B cell (primary cell): ENCODE data around the gene TTC34. TPM values are rescaled to one million over a fixed set of nuclear protein-coding genes. Genes with fewer than 3 reads are reported as not detected.
"Not testable (repeated sequence)": the region's sequence is repeated elsewhere in the genome, so short reads cannot be mapped to it uniquely, and the experiment has no call there.

ENCODE experiments used
- ATAC-seq: fragments of 200-7000 bp; cut with Tn5 transposase; one replicate; pipeline ENCODE4 v1.10.0; 2021; ENCODE audit warnings: low read depth, mild to moderate bottlenecking, moderate number of reproducible peaks, moderate library complexity
- CTCF ChIA-PET: fragments of 350-600 bp; sonication (Branson Sonifier 250); formaldehyde crosslinking; loops from one replicate; lab custom pipeline; 2021; ENCODE audit warnings: antibody characterized with exemption, inconsistent platforms; lab: Charles Lee
- POLR2A ChIA-PET: fragments of 350-600 bp; sonication (Branson Sonifier 250); formaldehyde crosslinking; loops from one replicate; lab custom pipeline; 2021; ENCODE audit warnings: antibody characterized with exemption; lab: Charles Lee
- DNase-seq: peaks from one replicate; pipeline ENCODE4 v3.0.0; 2013
- H2AFZ ChIP-seq: 2 replicates; pipeline ENCODE4 v1.6.1; 2012; ENCODE audit warnings: mild to moderate bottlenecking, low read depth, low read length; ENCODE audit not compliant: insufficient read depth, poor library complexity, severe bottlenecking
- H3K27ac ChIP-seq, 2 donors: 1 replicate in 1 of 2; 2 replicates in 1 of 2; pipeline ENCODE4 v1.5.1; 2012 to 2013; ENCODE audit warnings: low read length in 2 of 2, mild to moderate bottlenecking in 2 of 2, moderate library complexity in 1 of 2
- H3K27me3 ChIP-seq, 4 experiments: fragments of 200-600 bp in 1 of 4; sonication (generic) in 1 of 4; replicated peaks in 1 of 4; 1 replicate in 2 of 4; 2 replicates in 2 of 4; pipeline versions ENCODE4 v1.6.1 to v1.7.0; 2013 to 2016; ENCODE audit warnings: low read length in 3 of 4, mild to moderate bottlenecking in 2 of 4, mixed read lengths in 1 of 4, moderate library complexity in 1 of 4; ENCODE audit not compliant: insufficient read depth in 4 of 4, control insufficient read depth in 3 of 4; ENCODE audit errors: control extremely low read depth in 1 of 4
- H3K36me3 ChIP-seq, 2 experiments: replicated peaks in 1 of 2; 1 replicate in 1 of 2; 2 replicates in 1 of 2; pipeline versions ENCODE4 v1.6.1 to v1.7.1; 2013; ENCODE audit warnings: low read length in 1 of 2; ENCODE audit not compliant: insufficient read depth in 2 of 2, control insufficient read depth in 1 of 2; ENCODE audit errors: control extremely low read depth in 1 of 2, extremely low read depth in 1 of 2
- H3K4me1 ChIP-seq, 2 donors: fragments of 200-600 bp in 1 of 2; sonication (generic) in 1 of 2; 1 replicate in 1 of 2; 2 replicates in 1 of 2; pipeline versions ENCODE4 v1.5.1 to v1.6.1; 2013 to 2017; ENCODE audit warnings: low read length in 2 of 2; ENCODE audit not compliant: control insufficient read depth in 2 of 2, insufficient read depth in 2 of 2
- H3K4me2 ChIP-seq: replicated peaks from 2 replicates; pipeline ENCODE3; 2012; ENCODE audit warnings: mild to moderate bottlenecking, low read depth, low read length; ENCODE audit not compliant: poor library complexity, severe bottlenecking
- H3K4me3 ChIP-seq, 5 experiments: fragments of 200-600 bp in 1 of 5; sonication (generic) in 1 of 5; 1 replicate in 3 of 5; 2 replicates in 2 of 5; pipeline versions ENCODE4 v1.5.1 to v1.7.0; 2011 to 2016; ENCODE audit warnings: low read length in 4 of 5, mild to moderate bottlenecking in 4 of 5, low read depth in 2 of 5, control low read depth in 1 of 5, moderate library complexity in 1 of 5; ENCODE audit not compliant: insufficient read depth in 1 of 5; ENCODE audit errors: control extremely low read depth in 1 of 5, extremely low read depth in 1 of 5
- H3K79me2 ChIP-seq: fragments of 200-600 bp; sonication (generic); one replicate; pipeline ENCODE4 v1.6.0; 2016; ENCODE audit warnings: low read length; ENCODE audit not compliant: control insufficient read depth, insufficient read depth
- H3K9ac ChIP-seq: fragments of 200-600 bp; sonication (generic); 2 replicates; pipeline ENCODE4 v1.6.1; 2017; ENCODE audit warnings: mild to moderate bottlenecking, low read length, moderate library complexity
- H3K9me3 ChIP-seq, 3 donors: one replicate each; pipeline versions ENCODE4 v1.6.1 to v1.7.1; 2013; ENCODE audit warnings: low read length in 2 of 3; ENCODE audit not compliant: control insufficient read depth in 2 of 3, insufficient read depth in 1 of 3; ENCODE audit errors: control extremely low read depth in 1 of 3
- H4K20me1 ChIP-seq: 2 replicates; pipeline ENCODE4 v1.6.0; 2012; ENCODE audit warnings: mild to moderate bottlenecking, low read length; ENCODE audit not compliant: insufficient read depth, control insufficient read depth, poor library complexity, severe bottlenecking
- H3K27ac Mint-ChIP-seq: one replicate; pipeline ENCODE4 v1.8.0; 2021; ENCODE audit warnings: mixed read lengths
- H3K27me3 Mint-ChIP-seq: one replicate; pipeline ENCODE4 v1.8.0; 2021; ENCODE audit warnings: mixed read lengths
- H3K4me1 Mint-ChIP-seq: one replicate; pipeline ENCODE4 v1.8.0; 2021; ENCODE audit warnings: mixed read lengths
- H3K4me3 Mint-ChIP-seq: one replicate; pipeline ENCODE4 v1.8.0; 2021; ENCODE audit warnings: mixed read lengths
- H3K9me3 Mint-ChIP-seq: one replicate; pipeline ENCODE4 v1.8.0; 2022; ENCODE audit warnings: mixed read lengths; ENCODE audit not compliant: insufficient read depth
- WGBS: methylation state at CpG from one replicate; pipeline ENCODE4 v1.1.5; 2013; ENCODE audit warnings: missing lambda C conversion rate; ENCODE audit not compliant: insufficient coverage; 5-methylcytosine and 5-hydroxymethylcytosine counted together
- intact Hi-C: fragments of 100-400 bp; cut with micrococcal nuclease; formaldehyde crosslinking; loops from one replicate; pipeline ENCODE4 v1.10.0; 2022
- polyA plus RNA-seq: library from polyadenylated mRNA; depleted of rRNA; stranded (reverse); fragments of >200 nt; gene quantifications from 2 replicates; pipeline ENCODE4 v1.2.3, GENCODE V29; 2012
- total RNA-seq, 2 donors: library from RNA; stranded (reverse); fragments of 120-200 nt in 1 of 2; gene quantifications; 1 replicate in 1 of 2; 2 replicates in 1 of 2; pipeline versions ENCODE4 v1.2.3 to v1.2.4, GENCODE V29; 2013 to 2022

Gene TTC34
- total and polyA plus RNA-seq, 2 donors (not counting 1 experiment from before 2014, with no cell fraction given): 2.1 to 8.1 TPM

DNA sequence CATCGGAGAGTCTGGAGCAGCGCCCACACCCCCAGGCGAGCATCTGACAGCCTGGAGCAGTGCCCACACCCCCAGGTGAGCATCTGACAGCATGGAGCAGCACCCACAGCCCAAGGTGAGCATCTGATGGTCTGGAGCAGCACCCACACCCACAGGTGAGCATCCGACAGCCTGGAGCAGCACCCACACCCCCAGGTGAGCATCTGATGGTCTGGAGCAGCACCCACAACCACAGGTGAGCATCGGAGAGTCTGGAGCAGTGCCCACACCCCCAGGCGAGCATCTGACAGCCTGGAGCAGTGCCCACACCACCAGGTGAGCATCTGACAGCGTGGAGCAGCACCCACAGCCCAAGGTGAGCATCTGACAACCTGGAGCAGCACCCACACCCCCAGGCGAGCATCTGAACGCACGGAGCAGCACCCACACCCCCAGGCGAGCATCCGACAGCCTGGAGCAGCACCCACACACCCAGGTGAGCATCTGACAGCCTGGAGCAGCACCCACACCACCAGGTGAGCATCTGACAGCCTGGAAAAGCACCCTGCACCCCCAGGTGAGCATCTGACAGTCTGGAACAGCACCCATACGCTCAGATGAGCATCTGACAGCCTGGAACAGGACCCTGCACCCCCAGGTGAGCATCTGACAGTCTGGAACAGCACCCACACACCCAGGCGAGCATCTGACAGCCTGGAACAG, 147.6 kb downstream of the TTC34 start:
- POLR2A ChIA-PET, H3K27ac Mint-ChIP-seq, CTCF ChIA-PET, H3K27ac ChIP-seq, DNase-seq, H4K20me1 ChIP-seq, ATAC-seq, H3K4me2 ChIP-seq, intact Hi-C loops, H3K9ac ChIP-seq, H3K4me1 Mint-ChIP-seq, H3K79me2 ChIP-seq, H3K36me3 ChIP-seq, H3K9me3 Mint-ChIP-seq, H3K4me3 Mint-ChIP-seq, H2AFZ ChIP-seq, H3K4me1 ChIP-seq, H3K4me3 ChIP-seq: not testable (repeated sequence)
- Histone ChIP-seq H3K27me3 (peaks cover 0 to 44% (median 7%) of the 10 kb centered on the region in 4 experiments), H3K9me3 (peaks cover 0 to 28% (median 0%) of the 10 kb centered on the region in 3 donors)
- peaks cover 29% of the 10 kb centered on the region for H3K27me3 Mint-ChIP-seq
- 35% methylated on average over 14 of the region's 14 CpGs for WGBS

DNA sequence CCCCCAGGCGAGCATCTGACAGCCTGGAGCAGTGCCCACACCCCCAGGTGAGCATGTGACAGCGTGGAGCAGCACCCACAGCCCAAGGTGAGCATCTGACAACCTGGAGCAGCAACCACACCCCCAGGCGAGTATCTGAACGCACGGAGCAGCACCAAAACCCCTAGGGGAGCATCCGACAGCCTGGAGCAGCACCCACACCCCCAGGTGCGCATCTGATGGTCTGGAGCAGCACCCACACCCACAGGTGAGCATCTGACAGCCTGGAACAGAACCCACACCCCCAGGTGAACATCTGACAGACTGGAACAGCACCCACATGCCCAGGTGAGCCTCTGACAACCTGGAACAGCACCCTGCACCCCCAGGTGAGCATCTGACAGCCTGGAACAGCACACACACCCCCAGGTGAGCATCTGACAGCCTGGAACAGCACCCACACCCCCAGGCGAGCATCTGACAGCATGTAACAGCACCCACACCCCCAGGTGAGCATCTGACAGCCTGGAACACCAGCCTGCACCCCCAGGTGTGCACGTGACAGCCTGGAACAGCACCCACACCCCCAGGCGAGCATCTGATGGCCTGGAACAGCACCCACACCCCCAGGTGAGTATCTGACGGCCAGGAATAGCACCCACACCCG, 148.4 kb downstream of the TTC34 start:
- H3K4me1 Mint-ChIP-seq, H3K4me3 ChIP-seq, H2AFZ ChIP-seq, H3K9me3 Mint-ChIP-seq, POLR2A ChIA-PET, H3K4me3 Mint-ChIP-seq, intact Hi-C loops, H3K9ac ChIP-seq, H3K36me3 ChIP-seq, H3K4me2 ChIP-seq, CTCF ChIA-PET, H3K79me2 ChIP-seq, H3K27ac Mint-ChIP-seq, ATAC-seq, H4K20me1 ChIP-seq, H3K27ac ChIP-seq, DNase-seq, H3K4me1 ChIP-seq: not testable (repeated sequence)
- WGBS: 27% methylated on average over 12 of the region's 12 CpGs
- Histone ChIP-seq H3K9me3 (peaks cover 0 to 37% (median 2%) of the 10 kb centered on the region in 3 donors), H3K27me3 (peaks cover 0 to 44% (median 7%) of the 10 kb centered on the region in 4 experiments)
- H3K27me3 Mint-ChIP-seq: peaks cover 29% of the 10 kb centered on the region

DNA sequence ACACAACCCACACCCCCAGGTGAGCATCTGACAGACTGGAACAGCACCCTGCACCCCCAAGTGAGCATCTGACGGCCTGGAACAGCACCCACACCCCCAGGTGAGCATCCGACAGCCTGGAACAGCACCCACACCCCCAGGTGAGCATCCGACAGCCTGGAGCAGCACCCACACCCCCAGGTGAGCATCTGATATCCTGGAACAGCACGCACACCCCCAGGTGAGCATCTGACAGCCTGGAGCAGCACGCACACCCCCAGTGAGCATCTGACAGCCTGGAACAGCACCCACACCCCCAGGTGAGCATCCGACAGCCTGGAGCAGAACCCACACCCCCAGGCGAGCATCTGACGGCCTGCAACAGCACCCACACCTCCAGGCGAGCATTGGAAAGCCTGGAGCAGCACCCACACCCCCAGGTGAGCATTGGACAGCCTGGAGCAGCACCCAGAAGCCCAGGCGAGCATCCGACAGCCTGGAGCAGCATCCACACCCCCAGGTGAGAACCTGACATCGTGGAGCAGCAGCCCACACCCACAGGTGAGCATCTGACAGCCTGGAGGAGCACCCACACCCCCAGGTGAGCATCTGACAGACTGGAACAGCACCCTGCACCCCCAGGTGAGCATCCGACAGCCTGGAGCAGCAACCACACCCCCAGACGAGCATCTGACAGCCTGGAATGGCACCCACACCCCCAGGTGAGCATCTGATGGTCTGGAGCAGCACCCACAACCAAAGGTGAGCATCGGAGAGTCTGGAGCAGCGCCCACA, 149.2 kb downstream of the TTC34 start:
- ATAC-seq, POLR2A ChIA-PET: not testable (repeated sequence)
- WGBS: 28% methylated on average over 16 of the region's 16 CpGs

More for the DNA sequence above, 149.2 kb downstream of the TTC34 start:
- H3K9me3 Mint-ChIP-seq, H3K9ac ChIP-seq, H3K4me3 ChIP-seq, H3K27ac Mint-ChIP-seq, H3K79me2 ChIP-seq, H4K20me1 ChIP-seq, H3K4me1 Mint-ChIP-seq, H3K4me1 ChIP-seq, CTCF ChIA-PET, H3K36me3 ChIP-seq, H3K4me3 Mint-ChIP-seq, H3K27ac ChIP-seq, intact Hi-C loops, DNase-seq, H2AFZ ChIP-seq, H3K4me2 ChIP-seq: not testable (repeated sequence)
- Histone ChIP-seq H3K27me3 (peaks cover 0 to 44% (median 7%) of the 10 kb centered on the region in 4 experiments), H3K9me3 (peaks cover 0 to 42% (median 9%) of the 10 kb centered on the region in 3 donors)
- peaks cover 29% of the 10 kb centered on the region for H3K27me3 Mint-ChIP-seq
